ENCODE data around the gene NPAS2. TPM values are rescaled to one million over a fixed set of nuclear protein-coding genes. Genes with fewer than 3 reads are reported as not detected.

Gene NPAS2
- total RNA-seq, 1 donor from 2014 or later: 5.5 TPM

DNA sequence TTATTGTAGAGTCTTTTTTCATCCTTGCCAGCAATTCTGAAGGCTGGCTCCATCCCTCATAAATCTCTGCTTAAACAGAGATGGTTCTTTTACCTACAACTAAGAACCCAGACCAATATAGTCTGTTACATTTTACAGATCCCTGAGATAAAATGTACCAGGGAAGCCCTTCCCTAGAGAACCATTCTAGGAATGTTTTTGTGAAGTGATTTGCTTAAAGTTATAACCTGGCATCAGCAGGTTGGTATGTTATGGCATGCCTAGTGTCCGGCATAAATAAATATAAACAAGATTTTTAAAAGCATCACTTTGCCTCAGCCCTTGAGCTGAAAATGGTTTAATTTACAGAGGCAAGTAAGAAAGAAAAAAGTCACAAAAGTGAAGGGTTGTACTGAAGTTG is 18.5 kb upstream of the NPAS2 start:
- H4K20me1 ChIP-seq (ENCODE audit: insufficient read depth, low read length): no peaks in the 10 kb centered on the region
- no peaks in the 10 kb centered on the region for H3K9me3 ChIP-seq (ENCODE audit: insufficient read depth, low read depth, low read length)
- peaks cover 29% of the 10 kb centered on the region for H3K27me3 Mint-ChIP-seq (ENCODE audit: low read depth, unreplicated experiment)
- no peaks in the 10 kb centered on the region for H3K36me3 Mint-ChIP-seq (ENCODE audit: low read depth, unreplicated experiment)
- no peak overlapping the region for H3K4me3 ChIP-seq (ENCODE audit: insufficient read depth, low read depth, low read length)
- H3K27ac ChIP-seq (ENCODE audit: low read depth, low read length): no peak overlapping the region
- no peak for TF ChIP-seq EZH2 (IDR thresholded peaks at IDR 0.05; ENCODE audit: insufficient read depth, low read length)
- TF ChIP-seq, protein P1, sequence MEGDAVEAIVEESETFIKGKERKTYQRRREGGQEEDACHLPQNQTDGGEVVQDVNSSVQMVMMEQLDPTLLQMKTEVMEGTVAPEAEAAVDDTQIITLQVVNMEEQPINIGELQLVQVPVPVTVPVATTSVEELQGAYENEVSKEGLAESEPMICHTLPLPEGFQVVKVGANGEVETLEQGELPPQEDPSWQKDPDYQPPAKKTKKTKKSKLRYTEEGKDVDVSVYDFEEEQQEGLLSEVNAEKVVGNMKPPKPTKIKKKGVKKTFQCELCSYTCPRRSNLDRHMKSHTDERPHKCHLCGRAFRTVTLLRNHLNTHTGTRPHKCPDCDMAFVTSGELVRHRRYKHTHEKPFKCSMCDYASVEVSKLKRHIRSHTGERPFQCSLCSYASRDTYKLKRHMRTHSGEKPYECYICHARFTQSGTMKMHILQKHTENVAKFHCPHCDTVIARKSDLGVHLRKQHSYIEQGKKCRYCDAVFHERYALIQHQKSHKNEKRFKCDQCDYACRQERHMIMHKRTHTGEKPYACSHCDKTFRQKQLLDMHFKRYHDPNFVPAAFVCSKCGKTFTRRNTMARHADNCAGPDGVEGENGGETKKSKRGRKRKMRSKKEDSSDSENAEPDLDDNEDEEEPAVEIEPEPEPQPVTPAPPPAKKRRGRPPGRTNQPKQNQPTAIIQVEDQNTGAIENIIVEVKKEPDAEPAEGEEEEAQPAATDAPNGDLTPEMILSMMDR (IDR thresholded peaks at IDR 0.05; ENCODE audit: insufficient read depth, low read depth, low read length): no peak
- H3K4me2 ChIP-seq (ENCODE audit: low read length): peak overlapping the region; percentile 28
- peak overlapping the region; percentile 57 for H3K9ac ChIP-seq (ENCODE audit: low read length)
- no peak for FAIRE-seq
- peaks cover 24% of the 10 kb centered on the region for H3K4me1 Mint-ChIP-seq (ENCODE audit: low read depth, unreplicated experiment)
- H2AFZ ChIP-seq (ENCODE audit: low read depth, low read length): no peak overlapping the region
- DNase-seq (ENCODE audit: low read depth): no peak
- peaks cover 9% of the 10 kb centered on the region for H3K4me1 ChIP-seq (ENCODE audit: insufficient read depth, low read length)
- no peaks in the 10 kb centered on the region for H3K79me2 ChIP-seq (ENCODE audit: insufficient read depth, low read length)
- no peaks in the 10 kb centered on the region for H3K36me3 ChIP-seq (ENCODE audit: insufficient read depth, low read length)
- peak overlapping the region; percentile 96 for H3K27ac Mint-ChIP-seq (ENCODE audit: unreplicated experiment)
- H3K27me3 ChIP-seq (ENCODE audit: insufficient read depth, low read length): no peaks in the 10 kb centered on the region
- H3K4me3 Mint-ChIP-seq (ENCODE audit: unreplicated experiment): no peak overlapping the region
- H3K9me3 Mint-ChIP-seq (ENCODE audit: unreplicated experiment): no peaks in the 10 kb centered on the region

DNA sequence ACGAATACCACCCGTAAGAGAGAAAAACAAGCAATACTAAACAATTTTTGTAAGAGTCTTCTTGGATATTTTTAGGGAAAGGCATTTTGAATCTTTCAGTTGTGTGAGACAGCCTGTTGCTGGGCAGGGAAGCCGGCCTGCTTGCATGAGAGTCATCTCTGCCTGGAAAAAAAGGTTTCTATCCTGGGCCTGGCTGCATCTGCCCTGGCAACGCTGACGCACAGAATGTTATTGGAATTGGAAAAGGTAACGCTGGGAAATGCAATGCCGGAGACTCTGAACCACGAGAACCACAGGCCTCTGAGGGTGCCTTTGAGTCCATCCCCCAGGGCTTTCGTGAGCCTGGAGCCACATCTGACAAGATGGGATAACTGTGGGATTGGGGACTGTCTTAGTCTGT is 17.9 kb upstream of the NPAS2 start:
- H3K79me2 ChIP-seq (ENCODE audit: insufficient read depth, low read length): no peaks in the 10 kb centered on the region
- H3K4me1 Mint-ChIP-seq (ENCODE audit: low read depth, unreplicated experiment): peaks cover 19% of the 10 kb centered on the region
- peak; percentile 5 for FAIRE-seq
- peaks cover 27% of the 10 kb centered on the region for H3K27me3 Mint-ChIP-seq (ENCODE audit: low read depth, unreplicated experiment)
- no peaks in the 10 kb centered on the region for H3K27me3 ChIP-seq (ENCODE audit: insufficient read depth, low read length)
- H3K36me3 ChIP-seq (ENCODE audit: insufficient read depth, low read length): no peaks in the 10 kb centered on the region
- H3K4me3 ChIP-seq (ENCODE audit: insufficient read depth, low read depth, low read length): no peak overlapping the region
- peak overlapping the region; percentile 96 for H3K27ac Mint-ChIP-seq (ENCODE audit: unreplicated experiment)
- peak; percentile 50 for DNase-seq (ENCODE audit: low read depth)
- no peak overlapping the region for H3K27ac ChIP-seq (ENCODE audit: low read depth, low read length)
- H2AFZ ChIP-seq (ENCODE audit: low read depth, low read length): no peak overlapping the region
- H3K36me3 Mint-ChIP-seq (ENCODE audit: low read depth, unreplicated experiment): no peaks in the 10 kb centered on the region
- peaks cover 9% of the 10 kb centered on the region for H3K4me1 ChIP-seq (ENCODE audit: insufficient read depth, low read length)
- H4K20me1 ChIP-seq (ENCODE audit: insufficient read depth, low read length): no peaks in the 10 kb centered on the region
- no peaks in the 10 kb centered on the region for H3K9me3 Mint-ChIP-seq (ENCODE audit: unreplicated experiment)
- TF ChIP-seq, protein P1 (IDR thresholded peaks at IDR 0.05; ENCODE audit: insufficient read depth, low read depth, low read length): no peak
- TF ChIP-seq EZH2 (IDR thresholded peaks at IDR 0.05; ENCODE audit: insufficient read depth, low read length): no peak
- H3K9ac ChIP-seq (ENCODE audit: low read length): peak overlapping the region; percentile 57
- H3K4me3 Mint-ChIP-seq (ENCODE audit: unreplicated experiment): peak overlapping the region; percentile 15
- H3K4me2 ChIP-seq (ENCODE audit: low read length): no peak overlapping the region
- no peaks in the 10 kb centered on the region for H3K9me3 ChIP-seq (ENCODE audit: insufficient read depth, low read depth, low read length)

DNA sequence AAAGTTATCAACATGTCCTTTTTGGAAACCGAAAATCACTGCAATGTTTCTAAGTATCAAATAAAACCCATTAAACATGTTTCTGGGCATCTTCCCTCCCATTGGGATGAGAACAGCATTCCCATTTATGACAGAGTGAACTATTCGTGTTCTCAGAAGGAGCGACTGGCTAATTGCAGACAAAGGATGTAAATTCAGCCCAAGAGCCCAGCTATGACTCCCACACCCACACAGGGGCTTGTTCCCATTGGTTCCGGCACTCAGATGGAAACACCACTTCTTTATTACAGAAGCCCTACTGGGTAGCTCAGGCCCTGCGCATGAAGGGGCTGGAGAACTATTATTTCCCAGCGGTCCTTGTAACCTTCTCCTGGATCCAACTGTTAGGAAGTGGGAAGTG is 16.6 kb upstream of the NPAS2 start:
- H3K9me3 ChIP-seq (ENCODE audit: insufficient read depth, low read depth, low read length): no peaks in the 10 kb centered on the region
- FAIRE-seq (no peak), DNase-seq (ENCODE audit: low read depth) (no peak)
- peaks cover 19% of the 10 kb centered on the region for H3K4me1 Mint-ChIP-seq (ENCODE audit: low read depth, unreplicated experiment)
- no peak overlapping the region for H3K4me3 Mint-ChIP-seq (ENCODE audit: unreplicated experiment)
- H3K9me3 Mint-ChIP-seq (ENCODE audit: unreplicated experiment): no peaks in the 10 kb centered on the region
- no peaks in the 10 kb centered on the region for H3K36me3 Mint-ChIP-seq (ENCODE audit: low read depth, unreplicated experiment)
- H3K27ac ChIP-seq (ENCODE audit: low read depth, low read length): no peak overlapping the region
- no peak overlapping the region for H2AFZ ChIP-seq (ENCODE audit: low read depth, low read length)
- H3K4me2 ChIP-seq (ENCODE audit: low read length): no peak overlapping the region
- H3K9ac ChIP-seq (ENCODE audit: low read length): no peak overlapping the region
- no peaks in the 10 kb centered on the region for H3K27me3 ChIP-seq (ENCODE audit: insufficient read depth, low read length)
- no peaks in the 10 kb centered on the region for H3K79me2 ChIP-seq (ENCODE audit: insufficient read depth, low read length)
- H4K20me1 ChIP-seq (ENCODE audit: insufficient read depth, low read length): no peaks in the 10 kb centered on the region
- no peak overlapping the region for H3K27ac Mint-ChIP-seq (ENCODE audit: unreplicated experiment)
- no peak overlapping the region for H3K4me3 ChIP-seq (ENCODE audit: insufficient read depth, low read depth, low read length)
- TF ChIP-seq, protein P1 (IDR thresholded peaks at IDR 0.05; ENCODE audit: insufficient read depth, low read depth, low read length): no peak
- TF ChIP-seq EZH2 (IDR thresholded peaks at IDR 0.05; ENCODE audit: insufficient read depth, low read length): no peak
- no peaks in the 10 kb centered on the region for H3K36me3 ChIP-seq (ENCODE audit: insufficient read depth, low read length)
- H3K27me3 Mint-ChIP-seq (ENCODE audit: low read depth, unreplicated experiment): peaks cover 31% of the 10 kb centered on the region
- peaks cover 9% of the 10 kb centered on the region for H3K4me1 ChIP-seq (ENCODE audit: insufficient read depth, low read length)

Measured in astrocyte (in vitro differentiated cells and primary cell).